Astrocyte of the cerebellum (primary cell): ENCODE measurements around the gene GSK3A.

ENCODE experiments used
- DNase-seq: peaks from one replicate; pipeline ENCODE4 v3.0.0-alpha.2; 2011; ENCODE audit warnings: low read depth
- H3K4me3 ChIP-seq: 2 replicates; pipeline ENCODE4 v1.5.1; 2011; ENCODE audit warnings: mild to moderate bottlenecking, low read depth, low read length, moderate library complexity
- CTCF ChIP-seq: IDR thresholded peaks from 2 replicates; pipeline ENCODE4 v1.5.1; 2012; ENCODE audit warnings: low read length, low read depth, moderate library complexity, mild to moderate bottlenecking; ENCODE audit errors: missing control alignments
- in situ Hi-C: cut with HindIII; loops from 2 replicates; pipeline ENCODE4 v1.10.0; 2017; ENCODE audit warnings: low sequenced_read_pairs

The GSK3A gene

GRCh38 chr19:42242512-42243409 lies at the start of gene GSK3A:
GSK3A (minus strand) TSS chr19:42242602; CDS start chr19:42242465, 137 bp downstream.
- in situ Hi-C loops, result no loop called here

GRCh38 chr19:42291435-42291810 lies 49.0 kb upstream of the GSK3A start:
- H3K4me3 ChIP-seq, result no peak overlapping the region
- no peak for TF ChIP-seq CTCF
- in situ Hi-C loops, result no loop called here
- no peak for DNase-seq

More at GRCh38 chr19:42242512-42243409, at the start of gene GSK3A:
- TF ChIP-seq CTCF, result no peak
- H3K4me3 ChIP-seq, result peak within 1 kb of the TSS; percentile 71
- DNase-seq, result peak; percentile 99

- TF ChIP-seq CTCF, result peak; percentile 17
- no peak for DNase-seq
Observed at GRCh38 chr19:42290523-42291434, 48.4 kb upstream of the GSK3A start.

GRCh38 chr19:42290136-42290522 lies 47.7 kb upstream of the GSK3A start:
- DNase-seq, result no peak
- in situ Hi-C loops, result no loop called here
- TF ChIP-seq CTCF, result no peak
- no peak overlapping the region for H3K4me3 ChIP-seq

More at GRCh38 chr19:42290523-42291434, 48.4 kb upstream of the GSK3A start:
- no peak overlapping the region for H3K4me3 ChIP-seq
- in situ Hi-C loops, result no loop called here

- H3K4me3 ChIP-seq, result no peak overlapping the region
- in situ Hi-C loops, result no loop called here
- DNase-seq, result no peak
- TF ChIP-seq CTCF, result no peak
Observed at GRCh38 chr19:42289556-42290041, 47.2 kb upstream of the GSK3A start.

- no peak for DNase-seq
- TF ChIP-seq CTCF, result no peak
- H3K4me3 ChIP-seq, result no peak overlapping the region
- in situ Hi-C loops, result no loop called here
Observed at GRCh38 chr19:42288881-42289555, 46.6 kb upstream of the GSK3A start.
